Measurements from ENCODE around the gene KCNJ3. TPM values are rescaled to one million over a fixed set of nuclear protein-coding genes. Genes with fewer than 3 reads are reported as not detected.
A peak's percentile ranks its signal among the peaks of the same experiment; 100 is the strongest.

The KCNJ3 gene
- total RNA-seq, 6 experiments from 2014 or later = 0.12 to 1.5 (median 0.52) TPM

DNA sequence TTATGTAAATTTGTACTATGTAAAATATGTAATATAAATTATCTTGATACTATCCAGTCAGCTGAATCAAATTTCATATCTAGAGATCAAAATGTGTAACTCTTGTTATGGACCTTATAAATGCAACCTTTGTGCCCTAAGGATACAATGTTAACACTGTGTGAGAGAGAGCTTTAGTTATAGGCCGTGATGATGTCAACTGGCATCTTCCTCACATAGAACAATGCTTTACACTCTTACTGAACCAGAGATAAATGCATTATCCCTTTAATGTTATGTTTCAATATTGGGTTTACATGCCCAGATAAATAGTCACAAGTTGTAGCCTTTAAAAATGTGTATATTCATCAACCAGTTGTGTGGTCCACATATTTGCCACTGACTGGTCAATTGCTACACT is 115.1 kb downstream of the KCNJ3 start:
- no peaks in the 10 kb centered on the region for H3K36me3 ChIP-seq
- DNase-seq (no peak), ATAC-seq (no peak)
- no peak overlapping the region for H3K27ac ChIP-seq
- WGBS (ENCODE audit: insufficient coverage, low coverage, low lambda C conversion rate, missing lambda C conversion rate) = 80% methylated on average over 1 of the region's 1 CpG
- H3K4me1 ChIP-seq = no peaks in the 10 kb centered on the region
- intact Hi-C loops (cut with DNase I) = no loop called here
- H3K4me3 ChIP-seq = no peak overlapping the region
- H3K27me3 ChIP-seq = no peaks in the 10 kb centered on the region
- H3K9me3 ChIP-seq = no peaks in the 10 kb centered on the region
- TF ChIP-seq POLR2A (IDR thresholded peaks at IDR 0.05) (no peak), CTCF (IDR thresholded peaks at IDR 0.05) (no peak)

- H3K4me1 ChIP-seq = no peaks in the 10 kb centered on the region
- ATAC-seq = peak; percentile 56 to 76 (median 64)
- DNase-seq = no peak
- H3K27ac ChIP-seq = no peak overlapping the region
- H3K4me3 ChIP-seq = no peak overlapping the region
- TF ChIP-seq POLR2A (IDR thresholded peaks at IDR 0.05) (no peak), CTCF (IDR thresholded peaks at IDR 0.05) (no peak)
- no peaks in the 10 kb centered on the region for H3K27me3 ChIP-seq
- no peaks in the 10 kb centered on the region for H3K36me3 ChIP-seq
- H3K9me3 ChIP-seq = no peaks in the 10 kb centered on the region
- intact Hi-C loops (cut with DNase I) = no loop called here
- 27% methylated on average over 1 of the region's 1 CpG for WGBS (ENCODE audit: insufficient coverage, low coverage, low lambda C conversion rate, missing lambda C conversion rate)
Measured at GRCh38 chr2:154814856-154815255, 116.4 kb downstream of the KCNJ3 start.

DNA sequence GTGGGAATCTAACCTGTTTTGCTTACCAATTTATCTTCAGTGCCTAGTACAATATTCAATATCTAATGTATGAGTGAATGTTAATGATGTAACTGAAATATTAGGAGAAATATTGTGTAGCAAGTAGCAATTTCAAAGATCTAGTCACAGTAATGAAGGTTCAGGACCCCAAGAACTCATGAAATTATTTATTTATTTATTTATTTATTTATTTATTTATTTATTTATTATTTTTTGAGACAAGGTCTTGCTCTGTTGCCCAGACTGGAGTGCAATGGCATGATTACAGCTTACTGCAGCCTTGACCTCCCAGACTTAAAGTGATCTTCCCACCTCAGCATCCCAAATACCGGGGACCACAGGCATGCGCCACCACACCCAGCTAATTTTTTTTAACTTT is 126.9 kb downstream of the KCNJ3 start:
- TF ChIP-seq CTCF (IDR thresholded peaks at IDR 0.05) (no peak), POLR2A (IDR thresholded peaks at IDR 0.05) (no peak)
- no peak overlapping the region for H3K4me3 ChIP-seq
- WGBS (ENCODE audit: insufficient coverage, low coverage, low lambda C conversion rate, missing lambda C conversion rate) = 50% methylated on average over 2 of the region's 2 CpGs
- H3K9me3 ChIP-seq = no peaks in the 10 kb centered on the region
- intact Hi-C loops (cut with DNase I) = no loop called here
- no peaks in the 10 kb centered on the region for H3K27me3 ChIP-seq
- no peaks in the 10 kb centered on the region for H3K36me3 ChIP-seq
- ATAC-seq (no peak), DNase-seq (no peak)
- H3K27ac ChIP-seq = no peak overlapping the region
- no peaks in the 10 kb centered on the region for H3K4me1 ChIP-seq

GRCh38 chr2:154826827-154827226 is 128.3 kb downstream of the KCNJ3 start:
- ATAC-seq = no peak
- Histone ChIP-seq H3K4me1 (no peaks in the 10 kb centered on the region), H3K27me3 (no peaks in the 10 kb centered on the region), H3K36me3 (no peaks in the 10 kb centered on the region), H3K4me3 (no peak overlapping the region), H3K9me3 (no peaks in the 10 kb centered on the region), H3K27ac (no peak overlapping the region)
- WGBS (ENCODE audit: insufficient coverage, low coverage, low lambda C conversion rate, missing lambda C conversion rate) = 80% methylated on average over 5 of the region's 5 CpGs
- intact Hi-C loops (cut with DNase I) = no loop called here
- no peak for TF ChIP-seq POLR2A (IDR thresholded peaks at IDR 0.05)
- TF ChIP-seq CTCF (IDR thresholded peaks at IDR 0.05) = no peak
- DNase-seq = no peak

DNA sequence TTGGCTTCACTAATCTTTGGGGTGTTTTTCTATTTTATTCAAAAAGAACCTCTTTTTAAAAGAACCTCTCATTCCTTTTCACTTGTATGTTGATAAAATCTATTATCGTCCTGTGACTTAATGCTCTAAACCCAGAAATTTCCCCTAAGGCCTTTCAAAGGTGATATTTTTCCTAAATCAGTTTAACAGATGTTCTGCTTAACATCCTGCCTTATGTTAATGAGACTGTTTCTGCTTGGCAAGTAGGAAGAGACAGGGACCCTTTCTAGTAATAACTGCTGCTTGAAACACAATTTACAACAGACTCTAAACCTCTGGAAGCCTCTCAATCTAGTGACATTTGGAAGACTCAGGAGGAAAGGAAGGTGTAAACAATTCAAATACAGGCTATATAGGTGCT is 128.8 kb downstream of the KCNJ3 start:
- 64% methylated on average over 1 of the region's 1 CpG for WGBS (ENCODE audit: insufficient coverage, low coverage, low lambda C conversion rate, missing lambda C conversion rate)
- Histone ChIP-seq H3K4me1 (no peaks in the 10 kb centered on the region), H3K4me3 (no peak overlapping the region), H3K9me3 (no peaks in the 10 kb centered on the region), H3K27me3 (no peaks in the 10 kb centered on the region), H3K27ac (no peak overlapping the region), H3K36me3 (no peaks in the 10 kb centered on the region)
- no peak for ATAC-seq
- TF ChIP-seq CTCF (IDR thresholded peaks at IDR 0.05) = no peak
- TF ChIP-seq POLR2A (IDR thresholded peaks at IDR 0.05) = no peak
- intact Hi-C loops (cut with DNase I) = no loop called here
- DNase-seq = no peak
